ENCODE data around the gene SCP2.

DNA sequence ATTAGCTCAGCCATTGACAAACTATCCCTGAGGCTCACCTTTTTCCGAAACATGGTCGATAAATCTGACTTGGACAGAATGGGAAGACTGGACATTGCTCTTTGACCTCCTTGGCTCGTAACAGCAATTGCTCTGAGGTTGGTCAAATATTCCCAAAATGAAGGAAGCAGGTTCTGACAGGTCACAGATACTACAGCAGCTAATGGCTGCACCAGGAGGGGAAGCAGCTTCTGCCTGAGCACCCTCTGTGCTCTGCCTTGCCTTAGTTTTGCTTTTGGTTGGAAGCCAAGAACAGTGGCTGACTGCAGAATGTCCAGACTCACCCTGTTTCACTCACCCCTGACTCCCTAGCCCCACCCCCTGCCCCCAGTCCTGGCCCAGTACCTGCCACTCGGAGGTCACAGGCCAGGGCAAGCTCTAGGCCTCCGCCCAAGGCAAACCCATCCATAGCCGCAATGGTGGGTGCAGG is 20.9 kb upstream of the SCP2 start:
- TF ChIP-seq, protein P1, sequence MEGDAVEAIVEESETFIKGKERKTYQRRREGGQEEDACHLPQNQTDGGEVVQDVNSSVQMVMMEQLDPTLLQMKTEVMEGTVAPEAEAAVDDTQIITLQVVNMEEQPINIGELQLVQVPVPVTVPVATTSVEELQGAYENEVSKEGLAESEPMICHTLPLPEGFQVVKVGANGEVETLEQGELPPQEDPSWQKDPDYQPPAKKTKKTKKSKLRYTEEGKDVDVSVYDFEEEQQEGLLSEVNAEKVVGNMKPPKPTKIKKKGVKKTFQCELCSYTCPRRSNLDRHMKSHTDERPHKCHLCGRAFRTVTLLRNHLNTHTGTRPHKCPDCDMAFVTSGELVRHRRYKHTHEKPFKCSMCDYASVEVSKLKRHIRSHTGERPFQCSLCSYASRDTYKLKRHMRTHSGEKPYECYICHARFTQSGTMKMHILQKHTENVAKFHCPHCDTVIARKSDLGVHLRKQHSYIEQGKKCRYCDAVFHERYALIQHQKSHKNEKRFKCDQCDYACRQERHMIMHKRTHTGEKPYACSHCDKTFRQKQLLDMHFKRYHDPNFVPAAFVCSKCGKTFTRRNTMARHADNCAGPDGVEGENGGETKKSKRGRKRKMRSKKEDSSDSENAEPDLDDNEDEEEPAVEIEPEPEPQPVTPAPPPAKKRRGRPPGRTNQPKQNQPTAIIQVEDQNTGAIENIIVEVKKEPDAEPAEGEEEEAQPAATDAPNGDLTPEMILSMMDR (conservative IDR thresholded peaks at IDR 0.05; ENCODE audit: low read depth, low read length) = no peak
- TF ChIP-seq EZH2phosphoT487 (IDR thresholded peaks at IDR 0.05; ENCODE audit: borderline replicate concordance, low read length) = no peak

All from PC-3 (cell line).